Activated naive CD4-positive, alpha-beta T cell treated with anti-CD3 and anti-CD28 coated beads, Interleukin-2, amount 10 ng/mL, durations not matched to agents 7 days and 5 days (primary cell): Measurements from ENCODE around the gene GABRR3.

ENCODE experiments used
- CTCF ChIA-PET: fragments of 350-600 bp; sonication (Branson Sonifier 250); formaldehyde crosslinking; loops from one replicate; lab custom pipeline; 2021; ENCODE audit warnings: antibody characterized with exemption; lab: Charles Lee
- DNase-seq: peaks from one replicate; pipeline ENCODE4 v3.0.0-alpha.2; 2020
- H3K27ac Mint-ChIP-seq: one replicate; pipeline ENCODE4 v1.8.0; 2021; ENCODE audit warnings: mild to moderate bottlenecking, moderate library complexity, mixed read lengths
- H3K27me3 Mint-ChIP-seq: one replicate; pipeline ENCODE4 v1.8.0; 2021; ENCODE audit warnings: mild to moderate bottlenecking, mixed read lengths
- H3K36me3 Mint-ChIP-seq: one replicate; pipeline ENCODE4 v1.8.0; 2021; ENCODE audit warnings: mixed read lengths
- H3K4me1 Mint-ChIP-seq: one replicate; pipeline ENCODE4 v1.8.0; 2021; ENCODE audit warnings: mixed read lengths
- H3K4me3 Mint-ChIP-seq: one replicate; pipeline ENCODE4 v1.8.0; 2021; ENCODE audit warnings: mild to moderate bottlenecking, moderate library complexity, mixed read lengths
- H3K9me3 Mint-ChIP-seq: one replicate; pipeline ENCODE4 v1.8.0; 2021; ENCODE audit warnings: mixed read lengths

Gene GABRR3

GRCh38 chr3:98034036-98034435 is 1.1 kb downstream of the GABRR3 start:
- Mint-ChIP-seq H3K27me3 (peaks cover 4% of the 10 kb centered on the region), H3K36me3 (peaks cover 2% of the 10 kb centered on the region), H3K9me3 (no peaks in the 10 kb centered on the region), H3K4me1 (peaks cover 24% of the 10 kb centered on the region), H3K27ac (no peak overlapping the region), H3K4me3 (no peak overlapping the region)
- DNase-seq: no peak
- CTCF ChIA-PET: interaction anchor here (1.1 to 1.2 kb wide), 2 partner anchors 10 to 139 kb away, joined by 3 read pairs; no protein-coding TSS in a partner anchor

- H3K36me3 Mint-ChIP-seq: peaks cover 2% of the 10 kb centered on the region
- H3K27me3 Mint-ChIP-seq: peaks cover 4% of the 10 kb centered on the region
- DNase-seq: no peak
- peaks cover 23% of the 10 kb centered on the region for H3K4me1 Mint-ChIP-seq
- no peak overlapping the region for H3K4me3 Mint-ChIP-seq
- H3K27ac Mint-ChIP-seq: no peak overlapping the region
- CTCF ChIA-PET: interaction anchor here (1.1 kb wide), 1 partner anchor 9 kb away, joined by 3 read pairs; no protein-coding TSS in a partner anchor
- H3K9me3 Mint-ChIP-seq: no peaks in the 10 kb centered on the region
Observed at GRCh38 chr3:98032904-98033303, 2.2 kb downstream of the GABRR3 start.

GRCh38 chr3:98032265-98032664 is 2.9 kb downstream of the GABRR3 start:
- Mint-ChIP-seq H3K27ac (no peak overlapping the region), H3K36me3 (peaks cover 2% of the 10 kb centered on the region), H3K27me3 (peaks cover 4% of the 10 kb centered on the region), H3K9me3 (no peaks in the 10 kb centered on the region), H3K4me1 (peaks cover 17% of the 10 kb centered on the region), H3K4me3 (no peak overlapping the region)
- no peak for DNase-seq
- CTCF ChIA-PET: no interaction called here

GRCh38 chr3:98029083-98029482 is 6.0 kb downstream of the GABRR3 start:
- Mint-ChIP-seq H3K27me3 (no peaks in the 10 kb centered on the region), H3K36me3 (peaks cover 2% of the 10 kb centered on the region), H3K27ac (peak overlapping the region; percentile 86), H3K4me1 (peaks cover 29% of the 10 kb centered on the region), H3K9me3 (no peaks in the 10 kb centered on the region), H3K4me3 (peak overlapping the region; percentile 33)
- CTCF ChIA-PET: no interaction called here
- DNase-seq: no peak

GRCh38 chr3:98027085-98027446 is 8.0 kb downstream of the GABRR3 start:
- H3K36me3 Mint-ChIP-seq: peaks cover 2% of the 10 kb centered on the region
- CTCF ChIA-PET: interaction anchor here (1.2 to 7.1 kb wide), 3 partner anchors 12 to 206 kb away, joined by 3 to 74 read pairs (median 21); partner anchors contain the start of gene CRYBG3
- no peaks in the 10 kb centered on the region for H3K9me3 Mint-ChIP-seq
- H3K4me1 Mint-ChIP-seq: peaks cover 35% of the 10 kb centered on the region
- H3K27ac Mint-ChIP-seq: no peak overlapping the region
- peaks cover 5% of the 10 kb centered on the region for H3K27me3 Mint-ChIP-seq
- H3K4me3 Mint-ChIP-seq: no peak overlapping the region
- DNase-seq: no peak

- H3K4me3 Mint-ChIP-seq: no peak overlapping the region
- H3K36me3 Mint-ChIP-seq: peaks cover 2% of the 10 kb centered on the region
- H3K27me3 Mint-ChIP-seq: peaks cover 5% of the 10 kb centered on the region
- CTCF ChIA-PET: interaction anchor here (0.9 to 7.1 kb wide), 6 partner anchors 12 to 232 kb away, joined by 3 to 74 read pairs (median 3); partner anchors contain the start of gene CRYBG3
- no peaks in the 10 kb centered on the region for H3K9me3 Mint-ChIP-seq
- DNase-seq: no peak
- peaks cover 35% of the 10 kb centered on the region for H3K4me1 Mint-ChIP-seq
- no peak overlapping the region for H3K27ac Mint-ChIP-seq
Observed at GRCh38 chr3:98026425-98027084, 8.6 kb downstream of the GABRR3 start.

GRCh38 chr3:98025392-98025945 is 9.6 kb downstream of the GABRR3 start:
- DNase-seq: no peak
- H3K9me3 Mint-ChIP-seq: no peaks in the 10 kb centered on the region
- peaks cover 35% of the 10 kb centered on the region for H3K4me1 Mint-ChIP-seq
- CTCF ChIA-PET: interaction anchor here (0.7 to 7.1 kb wide), 8 partner anchors 13 to 233 kb away, joined by 3 to 74 read pairs (median 11); partner anchors contain the start of gene CRYBG3
- H3K36me3 Mint-ChIP-seq: peaks cover 2% of the 10 kb centered on the region
- H3K27ac Mint-ChIP-seq: no peak overlapping the region
- H3K4me3 Mint-ChIP-seq: no peak overlapping the region
- peaks cover 5% of the 10 kb centered on the region for H3K27me3 Mint-ChIP-seq

GRCh38 chr3:98022978-98023820 is 11.9 kb downstream of the GABRR3 start:
- no peaks in the 10 kb centered on the region for H3K36me3 Mint-ChIP-seq
- H3K27ac Mint-ChIP-seq: peak overlapping the region; percentile 9
- peaks cover 18% of the 10 kb centered on the region for H3K4me1 Mint-ChIP-seq
- CTCF ChIA-PET: interaction anchor here (0.6 to 7.1 kb wide), 23 partner anchors 10 to 306 kb away, joined by 3 to 84 read pairs (median 11); partner anchors contain the start of genes ARL6 and CRYBG3
- no peak overlapping the region for H3K4me3 Mint-ChIP-seq
- DNase-seq: peak; percentile 94
- peaks cover 5% of the 10 kb centered on the region for H3K27me3 Mint-ChIP-seq
- H3K9me3 Mint-ChIP-seq: no peaks in the 10 kb centered on the region

GRCh38 chr3:98021830-98022560 is 13.1 kb downstream of the GABRR3 start:
- CTCF ChIA-PET: interaction anchor here (0.6 to 7.1 kb wide), 26 partner anchors 10 to 308 kb away, joined by 3 to 84 read pairs (median 6); partner anchors contain the start of genes ARL6 and CRYBG3
- H3K9me3 Mint-ChIP-seq: no peaks in the 10 kb centered on the region

GRCh38 chr3:98020412-98020811 is 14.7 kb downstream of the GABRR3 start:
- Mint-ChIP-seq H3K4me1 (peaks cover 12% of the 10 kb centered on the region), H3K9me3 (no peaks in the 10 kb centered on the region), H3K27ac (no peak overlapping the region), H3K27me3 (peaks cover 8% of the 10 kb centered on the region), H3K36me3 (no peaks in the 10 kb centered on the region), H3K4me3 (no peak overlapping the region)
- no peak for DNase-seq
- CTCF ChIA-PET: interaction anchor here (1.1 to 7.1 kb wide), 7 partner anchors 18 to 225 kb away, joined by 3 to 84 read pairs (median 25); no protein-coding TSS in a partner anchor

More at GRCh38 chr3:98021830-98022560, 13.1 kb downstream of the GABRR3 start:
- peaks cover 5% of the 10 kb centered on the region for H3K27me3 Mint-ChIP-seq
- H3K27ac Mint-ChIP-seq: no peak overlapping the region
- peaks cover 18% of the 10 kb centered on the region for H3K4me1 Mint-ChIP-seq
- no peaks in the 10 kb centered on the region for H3K36me3 Mint-ChIP-seq
- H3K4me3 Mint-ChIP-seq: no peak overlapping the region
- DNase-seq: no peak

- CTCF ChIA-PET: interaction anchor here (1.0 kb wide), 1 partner anchor 47 kb away, joined by 4 read pairs; no protein-coding TSS in a partner anchor
- Mint-ChIP-seq H3K27me3 (peaks cover 8% of the 10 kb centered on the region), H3K4me1 (peaks cover 5% of the 10 kb centered on the region), H3K9me3 (no peaks in the 10 kb centered on the region), H3K36me3 (no peaks in the 10 kb centered on the region), H3K4me3 (no peak overlapping the region), H3K27ac (no peak overlapping the region)
- no peak for DNase-seq
Observed at GRCh38 chr3:98018301-98018700, 16.8 kb downstream of the GABRR3 start.

GRCh38 chr3:98014268-98014585 is 20.9 kb downstream of the GABRR3 start:
- Mint-ChIP-seq H3K4me1 (peaks cover under 1% of the 10 kb centered on the region), H3K4me3 (no peak overlapping the region), H3K27ac (no peak overlapping the region), H3K36me3 (no peaks in the 10 kb centered on the region), H3K9me3 (peaks cover 4% of the 10 kb centered on the region), H3K27me3 (peaks cover 3% of the 10 kb centered on the region)
- DNase-seq: no peak
- CTCF ChIA-PET: interaction anchor here (1.5 kb wide), 1 partner anchor 46 kb away, joined by 7 read pairs; no protein-coding TSS in a partner anchor
